Colon (tissue), 2 donors: Measurements from ENCODE around the gene THEM5.

Experiments used
- FAIRE-seq: peaks from 2 replicates; lab custom pipeline; 2012; peaks lifted over from hg19 to GRCh38; lab: Jason Lieb, UNC
- donor health status: control.
- donor health status: control.

The THEM5 gene

GRCh38 chr1:151800830-151801229 lies 52.7 kb downstream of the THEM5 start:
- no peak for FAIRE-seq

GRCh38 chr1:151799179-151800022 lies 54.1 kb downstream of the THEM5 start:
- no peak for FAIRE-seq

- no peak for FAIRE-seq
These were observed 54.9 kb downstream of the THEM5 start for GRCh38 chr1:151798571-151798970.
